CD4-positive, alpha-beta T cell treated with Interleukin-15 for 1 hour (primary cell): ENCODE measurements around the gene ABCD4.
"Not testable (repeated sequence)": the region's sequence is repeated elsewhere in the genome, so short reads cannot be mapped to it uniquely, and the experiment has no call there.

Experiments used
- DNase-seq: peaks from one replicate; pipeline ENCODE4 v3.0.0-alpha.2; 2020

ABCD4 gene

GRCh38 chr14:74301594-74302151 is 1.1 kb downstream of the ABCD4 start:
- no peak for DNase-seq

DNA sequence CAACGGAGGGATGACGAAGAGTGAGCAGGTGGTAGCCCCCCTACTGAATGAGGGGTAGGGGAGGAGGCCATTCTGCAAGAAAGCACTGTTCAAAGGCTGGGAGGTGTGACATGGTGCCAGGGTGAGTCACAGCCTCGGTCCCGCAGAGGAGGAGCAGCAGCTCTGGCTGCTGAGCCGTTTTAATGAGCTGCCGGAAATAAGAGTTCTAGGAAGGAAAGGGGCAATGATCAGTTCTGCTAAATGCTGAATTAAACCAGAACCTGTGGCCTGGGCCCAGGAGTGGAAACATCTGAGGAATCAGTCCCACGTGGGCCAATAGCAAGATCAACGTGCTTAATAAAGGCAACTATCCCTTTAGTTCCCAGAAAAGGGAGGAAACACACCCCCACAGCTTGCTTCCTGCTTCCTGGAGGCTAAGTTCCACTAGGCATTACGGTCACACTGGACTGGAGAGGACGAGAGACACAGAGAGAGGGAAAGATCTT is 3.6 kb downstream of the ABCD4 start:
- DNase-seq, result no peak

DNA sequence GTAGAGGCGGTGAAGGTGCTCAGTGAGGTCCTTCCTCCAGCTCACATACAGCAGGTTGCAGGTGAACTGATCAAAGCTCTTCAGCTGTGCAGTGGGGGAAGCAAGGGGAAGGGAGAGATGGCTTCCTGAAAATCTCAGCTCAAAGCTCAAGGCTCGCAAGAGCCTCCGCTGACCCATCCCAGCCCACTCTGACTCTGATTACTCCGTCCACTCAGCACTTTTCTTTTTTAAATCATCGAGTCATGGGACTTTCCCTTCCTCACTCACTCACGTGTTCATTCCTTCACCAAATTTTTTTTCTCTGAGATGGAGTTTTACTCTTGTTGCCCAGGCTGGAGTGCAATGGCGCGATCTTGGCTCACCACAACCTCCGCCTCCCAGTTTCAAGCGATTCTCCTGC is 4.7 kb downstream of the ABCD4 start:
- no peak for DNase-seq

GRCh38 chr14:74296037-74296467 is 6.7 kb downstream of the ABCD4 start:
- DNase-seq, result no peak

DNA sequence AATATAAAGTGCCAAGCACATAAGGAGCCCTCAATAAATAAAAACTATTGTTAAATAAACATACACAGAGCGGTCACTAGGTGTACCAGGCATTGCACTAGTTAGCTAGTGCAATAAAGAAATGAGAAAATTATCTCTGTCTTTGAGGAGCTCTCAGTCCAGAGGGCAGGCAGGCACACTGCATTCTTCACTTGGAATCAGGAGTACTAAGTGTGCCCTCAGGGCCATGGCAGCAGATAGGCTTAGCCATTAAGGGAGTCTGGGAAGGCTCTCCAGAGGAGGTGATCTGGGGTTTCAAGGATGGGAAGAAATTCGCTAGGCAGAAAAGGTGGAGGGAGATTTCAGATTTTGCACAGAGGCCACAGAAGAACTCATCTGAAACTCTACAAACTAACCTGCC is 9.1 kb downstream of the ABCD4 start:
- no peak for DNase-seq

- no peak for DNase-seq
Measured at GRCh38 chr14:74292061-74292460, 10.7 kb downstream of the ABCD4 start.

DNA sequence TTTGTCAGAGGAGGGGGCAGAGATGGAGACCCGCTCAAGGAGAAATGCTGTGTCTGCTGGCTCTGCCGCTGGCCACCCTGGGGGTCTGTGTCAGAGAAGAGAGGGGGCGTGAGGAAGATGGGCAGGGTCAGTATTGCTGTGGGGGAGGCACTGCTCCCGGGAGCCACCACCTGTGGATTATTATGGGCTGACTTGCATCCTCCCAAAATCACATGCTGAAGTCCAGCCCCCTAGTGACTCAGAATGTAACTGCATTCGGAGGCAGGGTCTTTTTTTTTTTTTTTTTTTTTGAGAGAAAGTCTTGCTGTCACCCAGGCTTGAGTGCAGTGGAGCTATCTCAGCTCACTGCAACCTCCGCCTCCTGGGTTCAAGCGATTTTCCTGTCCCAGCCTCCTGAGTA is 12.3 kb downstream of the ABCD4 start:
- DNase-seq, result no peak

- no peak for DNase-seq
Measured at GRCh38 chr14:74289801-74290200, 12.9 kb downstream of the ABCD4 start.

GRCh38 chr14:74286736-74287135 is 16.0 kb downstream of the ABCD4 start:
- no peak for DNase-seq

GRCh38 chr14:74281069-74281468 is 21.7 kb downstream of the ABCD4 start:
- DNase-seq, result no peak

DNA sequence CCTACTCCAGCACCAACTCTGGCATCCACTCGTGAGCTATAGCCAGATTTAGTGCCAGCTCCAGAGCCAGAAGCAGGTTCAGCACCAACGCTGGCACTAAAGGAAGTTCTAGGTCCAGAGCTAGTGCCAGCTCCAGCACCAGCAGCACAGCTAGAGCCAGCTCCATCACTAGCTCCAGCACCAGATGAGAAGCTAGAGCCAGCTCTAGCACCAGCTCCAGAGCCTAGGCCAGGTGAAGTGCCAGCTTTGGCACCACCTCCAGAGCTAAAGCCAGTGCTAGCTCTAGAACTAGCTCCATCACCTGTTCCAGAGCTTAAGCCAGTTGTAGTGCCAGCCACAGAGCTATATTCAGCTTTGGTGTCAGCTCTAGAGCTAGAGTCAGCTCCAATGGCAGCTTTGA is 24.7 kb downstream of the ABCD4 start:
- no peak for DNase-seq

DNA sequence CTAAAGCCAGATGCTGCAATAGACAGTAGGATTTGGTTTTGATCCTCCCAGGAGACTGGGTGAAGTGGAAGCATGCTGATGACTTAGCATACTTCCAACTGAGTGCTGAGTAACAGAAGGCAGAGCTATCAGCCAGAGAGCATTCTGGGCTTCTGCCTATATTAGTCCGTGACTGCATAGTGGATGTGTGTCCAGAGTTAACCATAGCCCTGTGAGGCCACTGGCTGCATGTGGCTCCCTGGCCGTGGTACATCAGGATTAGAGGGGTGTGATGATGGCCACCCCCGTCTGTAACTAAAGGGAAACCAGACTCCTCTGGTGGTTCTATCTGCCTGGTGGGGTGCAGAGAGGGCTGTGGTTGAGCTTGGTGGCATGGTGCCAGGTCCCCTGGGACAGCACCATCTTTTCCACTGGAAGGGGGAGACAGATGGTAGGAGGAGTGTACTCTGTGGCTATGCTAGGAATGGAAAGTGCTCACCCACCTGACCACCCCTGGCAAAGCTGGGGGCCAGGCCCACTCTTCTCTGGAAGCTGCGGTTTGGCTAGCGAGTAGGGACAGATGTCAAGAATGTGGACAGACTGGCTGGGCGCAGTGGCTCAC is 27.4 kb downstream of the ABCD4 start:
- DNase-seq, result no peak

DNA sequence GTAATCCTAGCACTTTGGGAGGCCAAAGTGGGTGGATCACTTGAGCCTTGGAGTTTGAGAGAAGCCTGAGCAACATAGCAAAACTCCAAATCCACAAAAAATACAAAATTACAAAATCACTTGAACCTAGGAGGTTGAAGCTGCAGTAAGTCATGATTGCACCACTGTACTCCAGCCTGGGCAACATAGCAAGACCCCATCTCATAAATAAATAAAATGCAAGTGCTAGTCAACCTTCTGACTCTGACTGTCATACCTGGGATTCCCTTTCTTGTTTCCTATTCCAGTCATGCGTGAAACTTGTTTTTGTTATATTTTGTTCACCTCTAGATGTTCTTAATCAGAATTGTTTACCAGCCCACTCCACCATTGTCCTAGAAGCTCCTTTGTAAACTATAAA is 31.4 kb downstream of the ABCD4 start:
- no peak for DNase-seq

DNA sequence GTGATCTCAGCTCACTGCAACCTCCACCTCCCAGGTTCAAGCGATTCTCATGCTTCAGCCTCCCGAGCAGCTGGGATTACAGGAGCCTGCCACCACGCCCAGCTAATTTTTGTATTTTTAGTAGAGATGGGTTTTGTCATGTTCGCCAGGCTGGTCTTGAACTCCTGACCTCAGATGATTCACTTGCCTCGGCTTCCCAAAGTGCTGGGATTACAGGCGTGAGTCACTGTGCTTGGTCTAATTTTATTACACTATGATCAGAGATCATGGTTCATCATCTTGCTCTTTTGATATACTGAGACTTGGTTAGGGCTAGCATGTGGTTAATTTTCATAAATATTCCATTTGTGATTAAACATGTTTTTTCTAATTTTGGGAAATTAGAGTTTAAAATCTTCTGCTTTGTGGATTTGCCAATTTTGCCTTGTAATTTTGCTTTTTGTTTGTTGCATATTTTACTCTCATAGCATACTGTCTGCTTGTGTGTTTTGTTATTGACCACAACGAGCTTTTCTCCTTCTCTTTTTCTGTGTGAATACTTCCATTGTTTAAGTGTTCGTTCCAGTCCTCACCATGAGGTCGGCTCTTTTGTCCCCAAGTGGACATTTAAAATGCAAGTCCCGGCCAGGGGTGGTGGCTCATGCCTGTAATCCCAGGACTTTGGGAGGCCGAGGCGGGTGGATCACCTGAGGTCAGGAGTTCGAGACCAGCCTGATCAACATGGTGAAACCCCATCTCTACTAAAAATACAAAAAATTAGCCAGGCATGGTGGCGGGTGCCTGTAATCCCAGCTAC is 32.2 kb downstream of the ABCD4 start:
- not testable (repeated sequence) for DNase-seq

DNA sequence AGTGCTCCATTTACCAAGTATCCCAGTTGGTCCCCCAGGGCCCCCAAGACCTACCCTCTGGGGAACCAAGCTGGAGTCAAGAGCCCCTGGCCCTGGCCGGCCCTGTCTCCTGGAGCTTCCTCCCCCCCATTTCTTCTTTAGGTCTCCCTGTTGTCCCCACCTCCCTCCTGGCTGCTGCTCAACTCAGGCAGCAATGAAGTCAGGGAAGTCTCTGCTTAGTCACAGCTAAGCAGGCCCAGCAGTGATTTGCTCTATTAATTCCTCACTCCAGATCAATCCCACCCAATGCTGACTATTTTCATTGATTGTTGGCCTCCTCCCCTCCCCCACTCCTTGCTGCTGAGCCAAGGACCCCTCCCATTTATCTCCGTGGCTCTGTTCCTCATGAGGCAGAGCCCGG is 35.1 kb downstream of the ABCD4 start:
- no peak for DNase-seq

DNA sequence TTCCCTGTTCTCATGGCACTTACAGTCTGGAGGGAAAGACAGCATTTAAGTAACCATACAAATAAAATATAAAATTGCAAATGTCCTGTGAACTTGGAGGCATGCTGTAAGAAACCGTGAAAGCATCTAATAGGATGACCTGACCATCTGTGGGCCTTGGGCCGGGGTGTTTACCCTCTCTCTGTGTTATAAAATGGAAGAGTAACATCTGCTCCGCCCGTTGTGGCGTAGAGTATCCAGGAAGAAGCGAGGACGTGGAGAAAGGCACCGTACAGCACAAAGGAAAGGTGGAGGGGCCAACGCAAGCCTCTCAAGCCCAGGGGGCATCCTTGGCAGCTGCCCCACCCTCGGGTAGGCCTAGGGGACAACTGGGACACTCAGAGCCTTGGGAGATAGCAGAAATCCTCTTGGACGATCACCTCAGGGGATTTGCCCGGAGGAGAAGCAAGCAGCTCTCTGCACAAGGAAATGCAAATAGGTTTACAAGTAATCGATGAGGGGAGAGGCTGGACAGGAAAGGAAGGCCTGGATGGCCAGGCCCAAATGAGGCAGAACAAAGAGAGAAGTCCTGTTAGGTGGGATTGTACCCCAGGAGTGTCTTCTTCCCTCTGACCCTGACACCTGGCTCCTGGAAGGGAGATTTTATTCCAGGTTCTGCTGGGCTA is 37.3 kb downstream of the ABCD4 start:
- DNase-seq, result no peak

DNA sequence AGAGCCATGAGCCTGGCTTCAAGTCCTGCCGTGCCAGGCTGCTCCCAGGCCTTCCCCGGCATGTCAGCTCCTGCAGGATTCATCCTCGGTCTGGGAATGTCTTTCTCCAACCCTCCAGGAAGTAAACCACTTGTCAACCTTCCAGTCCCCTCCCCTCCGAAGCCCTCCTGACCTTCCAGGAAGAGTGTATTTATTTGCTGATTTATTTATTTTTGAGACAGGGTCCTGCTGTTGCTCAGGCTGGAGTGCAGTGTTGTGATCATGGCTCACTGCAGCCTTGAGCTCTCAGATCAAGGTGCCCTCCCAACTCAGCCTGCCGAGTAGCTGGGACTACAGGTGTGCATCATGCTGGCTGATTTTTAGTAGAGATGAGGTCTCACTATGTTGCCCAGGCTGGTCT is 38.8 kb downstream of the ABCD4 start:
- DNase-seq, result no peak

DNA sequence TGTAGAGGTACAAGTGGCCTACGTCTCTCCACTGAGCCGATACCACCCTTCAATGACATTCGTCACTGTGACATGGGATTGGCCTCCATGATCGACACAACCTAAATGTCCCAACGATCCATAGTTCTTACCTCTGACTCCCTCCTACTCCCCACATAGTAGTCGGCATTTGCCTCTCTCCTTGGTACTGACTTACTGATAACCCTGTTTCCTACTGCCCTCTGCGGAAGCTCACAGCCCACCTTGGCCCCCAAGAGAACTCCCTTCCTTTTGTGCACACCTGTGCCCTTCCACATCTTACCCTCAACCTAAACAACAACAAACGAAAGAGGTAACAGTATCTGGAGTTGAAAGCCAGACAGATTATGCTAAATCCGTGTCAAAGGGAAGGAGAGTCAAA is 39.6 kb downstream of the ABCD4 start:
- DNase-seq, result no peak

GRCh38 chr14:74262076-74262475 is 40.7 kb downstream of the ABCD4 start:
- no peak for DNase-seq

GRCh38 chr14:74261288-74261687 is 41.4 kb downstream of the ABCD4 start:
- DNase-seq, result no peak

DNA sequence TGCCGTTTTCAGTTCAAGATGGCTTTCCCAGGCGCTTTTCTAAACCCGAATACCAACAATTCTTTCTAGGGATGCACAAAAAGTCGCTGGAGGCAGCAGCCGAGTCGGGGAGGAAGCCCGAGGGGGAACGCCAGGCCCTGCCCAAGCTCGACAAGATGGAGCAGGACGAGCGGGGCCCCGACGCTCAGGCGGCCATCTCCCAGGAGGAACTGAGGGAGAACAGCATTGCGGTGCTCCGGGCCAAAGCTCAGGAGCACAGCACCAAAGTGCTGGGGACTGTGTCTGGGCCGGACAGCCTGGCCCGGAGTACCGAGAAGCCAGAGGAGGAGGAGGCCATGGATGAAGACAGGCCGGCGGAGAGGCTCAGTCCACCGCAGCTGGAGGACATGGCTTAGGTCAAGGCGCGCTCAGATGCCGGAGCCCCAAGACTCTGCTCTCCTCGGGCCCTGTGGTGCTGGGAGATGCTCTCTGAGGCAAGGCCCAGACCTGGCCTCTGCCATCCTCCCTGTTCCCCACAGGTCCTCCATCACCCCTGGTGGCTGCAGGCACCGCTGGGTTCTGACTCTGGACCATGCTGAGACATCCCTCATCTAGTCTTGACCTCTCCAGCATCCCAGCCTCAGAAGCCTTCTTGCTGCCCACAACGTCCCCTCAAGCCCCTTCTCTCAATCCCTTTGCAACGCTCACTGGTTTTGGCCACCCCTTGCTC is 42.1 kb downstream of the ABCD4 start:
- no peak for DNase-seq

DNA sequence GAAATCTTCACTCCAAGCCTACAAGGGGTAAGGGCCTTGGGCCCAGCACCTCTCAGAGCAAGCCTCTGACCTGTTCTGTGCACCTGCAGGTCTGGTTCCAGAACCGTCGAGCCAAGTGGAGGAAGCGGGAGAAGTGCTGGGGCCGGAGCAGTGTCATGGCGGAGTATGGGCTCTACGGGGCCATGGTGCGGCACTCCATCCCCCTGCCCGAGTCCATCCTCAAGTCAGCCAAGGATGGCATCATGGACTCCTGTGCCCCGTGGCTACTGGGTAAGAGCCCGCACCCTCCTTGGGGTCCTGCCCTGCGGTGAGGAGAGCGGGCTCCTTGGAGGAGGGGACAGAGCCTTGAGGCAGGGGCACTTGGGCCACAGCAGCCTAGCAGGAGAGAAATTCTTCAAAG is 43.2 kb downstream of the ABCD4 start:
- DNase-seq, result no peak

DNA sequence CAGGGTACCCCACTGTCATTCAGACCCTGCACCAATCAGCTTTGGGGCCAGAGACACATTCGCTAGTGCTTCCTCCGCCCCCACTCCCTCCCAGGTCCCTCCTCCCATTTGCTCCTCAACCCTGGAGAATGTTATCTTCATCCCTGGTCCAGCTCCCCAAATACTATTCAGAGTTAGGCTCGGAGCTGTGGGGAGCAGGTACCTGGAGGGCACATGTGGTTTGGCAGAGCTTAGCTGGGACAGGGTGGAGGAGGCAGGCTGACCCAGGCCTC is 44.0 kb downstream of the ABCD4 start:
- DNase-seq, result no peak
